ENCODE measurements around the gene TBX18. TPM values are rescaled to one million over a fixed set of nuclear protein-coding genes. Genes with fewer than 3 reads are reported as not detected.

The TBX18 gene
- total and polyA plus RNA-seq, 2 of the 4 experiments (the other 2 are of a cell fraction) = 0.86 to 1.3 TPM

- intact Hi-C loops (cut with micrococcal nuclease) = loop anchor here (5.0 kb wide), 1 partner anchor 264 kb away; no protein-coding TSS in a partner anchor
- no peak for ATAC-seq (ENCODE audit: low read depth)
- CTCF ChIA-PET = interaction anchor here (0.6 to 1.6 kb wide), 3 partner anchors 13 to 21 kb away, joined by 3 to 5 read pairs (median 3); no protein-coding TSS in a partner anchor
- in situ Hi-C loops (cut with MboI; ENCODE audit: low sequenced_read_pairs) = no loop called here
- no peak overlapping the region for H3K56ac ChIP-seq (ENCODE audit: extremely low read depth, insufficient read depth, low read length)
- H3K4ac ChIP-seq (ENCODE audit: low read depth, low read length) = no peak overlapping the region
- no peak overlapping the region for H4K8ac ChIP-seq (ENCODE audit: low read depth in 2 of 2, low read length in 2 of 2)
- H4K20me1 ChIP-seq (ENCODE audit: insufficient read depth, low read length) = no peaks in the 10 kb centered on the region
- no peak overlapping the region for H3K4me2 ChIP-seq (ENCODE audit: low read depth, low read length)
- DNase-seq = peak; percentile 16
- dilution Hi-C loops (cut with HindIII; ENCODE audit: low sequenced_read_pairs, unreplicated experiment) = no loop called here
- no peak overlapping the region for H2BK20ac ChIP-seq (ENCODE audit: low read depth, low read length)
- no TSS peak for BruUV-seq (replicated peaks)
- H3K18ac ChIP-seq (ENCODE audit: low read depth, low read length) = no peak overlapping the region
- H3K4me3 ChIP-seq (ENCODE audit: insufficient read depth, low read depth, low read length) = no peak overlapping the region
- WGBS, 2 experiments (ENCODE audit: extremely low coverage in 2 of 2, insufficient read length in 1 of 2) = no CpG with 5 or more reads among the region's 3 CpGs
- H3K27me3 ChIP-seq (ENCODE audit: control insufficient read depth, insufficient read depth, low read length) = peaks cover 5% of the 10 kb centered on the region; the same call in 1 of the 2 replicates
- H4K5ac ChIP-seq (ENCODE audit: low read depth, low read length) = no peak overlapping the region
- H3K9ac ChIP-seq (ENCODE audit: low read depth, low read length) = no peak overlapping the region
- no peaks in the 10 kb centered on the region for H3K36me3 ChIP-seq (ENCODE audit: control insufficient read depth, insufficient read depth, low read length)
- H2BK120ac ChIP-seq (ENCODE audit: low read depth, low read length) = no peak overlapping the region
- no peak overlapping the region for H3K23ac ChIP-seq (ENCODE audit: low read depth, low read length)
- H3K27ac ChIP-seq (ENCODE audit: insufficient read depth, low read length) = no peak overlapping the region
- H3K14ac ChIP-seq (replicated peaks; ENCODE audit: low read depth, low read length) = no peak overlapping the region
- H3K9me3 ChIP-seq (ENCODE audit: control insufficient read depth, insufficient read depth, low read length) = no peaks in the 10 kb centered on the region
- H2AK9ac ChIP-seq (replicated peaks; ENCODE audit: low read depth, low read length, poor library complexity) = no peak overlapping the region
- no peak overlapping the region for H4K91ac ChIP-seq (ENCODE audit: insufficient read depth, low read depth, low read length)
- no peak overlapping the region for H2BK5ac ChIP-seq (ENCODE audit: low read depth, low read length, poor library complexity, severe bottlenecking)
- peak; percentile 57 for TF ChIP-seq CTCF (conservative IDR thresholded peaks at IDR 0.05; ENCODE audit: low read depth, low read length)
- no peak for TF ChIP-seq CEBPB (IDR thresholded peaks at IDR 0.05; ENCODE audit: low read depth, low read length)
- peak; percentile 70 for TF ChIP-seq RAD21 (IDR thresholded peaks at IDR 0.05; ENCODE audit: low read length)
- TF ChIP-seq SMC3 (IDR thresholded peaks at IDR 0.05; ENCODE audit: low read depth, low read length) = peak; percentile 50
- no peak for TF ChIP-seq CHD1 (IDR thresholded peaks at IDR 0.05; ENCODE audit: low read depth, low read length)
- TF ChIP-seq POLR2A (IDR thresholded peaks at IDR 0.05; ENCODE audit: low read depth, low read length) = no peak
- TF ChIP-seq RFX5 (IDR thresholded peaks at IDR 0.05; ENCODE audit: low read depth, low read length) = no peak
- no peak for TF ChIP-seq MXI1 (IDR thresholded peaks at IDR 0.05; ENCODE audit: borderline replicate concordance, low read depth, low read length)
- no peak overlapping the region for H2BK15ac ChIP-seq (ENCODE audit: low read depth, low read length)
- no peaks in the 10 kb centered on the region for H3K79me1 ChIP-seq (ENCODE audit: low read depth in 1 of 2, low read length in 2 of 2)
- H2AK5ac ChIP-seq (ENCODE audit: low read depth, low read length) = no peak overlapping the region
- no peaks in the 10 kb centered on the region for H3K4me1 ChIP-seq (ENCODE audit: control insufficient read depth, insufficient read depth, low read length)
- no peaks in the 10 kb centered on the region for H3K9me1 ChIP-seq (ENCODE audit: insufficient read depth, low read length)
- POLR2A ChIA-PET (ENCODE audit: unreplicated experiment) = interaction anchor here (0.7 kb wide), 1 partner anchor 87 kb away, joined by 3 read pairs; no protein-coding TSS in a partner anchor
- no peak overlapping the region for H2AFZ ChIP-seq (replicated peaks; ENCODE audit: low read length, poor library complexity)
These were observed 78.3 kb downstream of the TBX18 start for GRCh38 chr6:84685983-84686584.
